MM.1S (cell line): ENCODE measurements around the gene CBX8.
"Not testable (repeated sequence)": the region's sequence is repeated elsewhere in the genome, so short reads cannot be mapped to it uniquely, and the experiment has no call there.

Experiments used
- DNase-seq: peaks from one replicate; pipeline ENCODE4 v3.0.0-alpha.2; 2015
- H2AFZ ChIP-seq: fragments of 300-600 bp; sonication (generic); 2 replicates; pipeline ENCODE4 v1.6.0; 2016; ENCODE audit warnings: antibody characterized with exemption, low read length
- H3F3A ChIP-seq: fragments of 300-600 bp; sonication (generic); 2 replicates; pipeline ENCODE4 v1.6.1; 2016; ENCODE audit warnings: mild to moderate bottlenecking, antibody characterized with exemption, low read length, moderate library complexity, mixed read lengths; ENCODE audit not compliant: insufficient read depth
- H3K27ac ChIP-seq: fragments of 300-600 bp; sonication (generic); 2 replicates; pipeline ENCODE4 v1.5.1; 2016; ENCODE audit warnings: mild to moderate bottlenecking, low read length
- H3K27me3 ChIP-seq: fragments of 300-600 bp; sonication (generic); replicated peaks from 2 replicates; pipeline ENCODE4 v1.6.0; 2016; ENCODE audit warnings: low read length; ENCODE audit not compliant: insufficient read depth
- H3K36me3 ChIP-seq: fragments of 300-600 bp; sonication (generic); replicated peaks from 2 replicates; pipeline ENCODE4 v1.6.1; 2016; ENCODE audit warnings: mild to moderate bottlenecking, low read length, mixed read lengths; ENCODE audit not compliant: insufficient read depth
- H3K4me1 ChIP-seq: fragments of 300-600 bp; sonication (generic); 2 replicates; pipeline ENCODE4 v1.6.1; 2016; ENCODE audit warnings: low read length, mixed read lengths
- H3K4me2 ChIP-seq: fragments of 300-600 bp; sonication (generic); 2 replicates; pipeline ENCODE4 v1.6.0; 2016; ENCODE audit warnings: low read depth, low read length
- H3K4me3 ChIP-seq: fragments of 300-600 bp; sonication (generic); 2 replicates; pipeline ENCODE4 v1.5.1; 2016; ENCODE audit warnings: low read length, mixed read lengths
- H3K79me2 ChIP-seq: fragments of 300-600 bp; sonication (generic); 2 replicates; pipeline ENCODE4 v1.6.1; 2016; ENCODE audit warnings: mixed run types, low read length, mixed read lengths
- H3K9ac ChIP-seq: fragments of 300-600 bp; sonication (generic); 2 replicates; pipeline ENCODE4 v1.6.1; 2016; ENCODE audit warnings: low read length, mixed read lengths
- H3K9me2 ChIP-seq: fragments of 300-600 bp; sonication (generic); replicated peaks from 2 replicates; pipeline ENCODE4 v1.6.1; 2016; ENCODE audit warnings: mild to moderate bottlenecking, low read length, mixed read lengths; ENCODE audit not compliant: insufficient read depth
- H3K9me3 ChIP-seq: fragments of 300-600 bp; sonication (generic); replicated peaks from 2 replicates; pipeline ENCODE4 v1.6.1; 2016; ENCODE audit warnings: mild to moderate bottlenecking, low read length, mixed read lengths; ENCODE audit not compliant: insufficient read depth
- H4K20me1 ChIP-seq: fragments of 300-600 bp; sonication (generic); 2 replicates; pipeline ENCODE4 v1.6.1; 2016; ENCODE audit warnings: mild to moderate bottlenecking, low read length, moderate library complexity, mixed read lengths; ENCODE audit not compliant: insufficient read depth
- CTCF ChIP-seq: fragments of 300-600 bp; sonication (generic); IDR thresholded peaks from 2 replicates; pipeline ENCODE4 v1.5.1; 2016; ENCODE audit warnings: antibody characterized with exemption, low read length, mixed read lengths
- EZH2 ChIP-seq: fragments of 300-600 bp; sonication (generic); optimal IDR thresholded peaks from 2 replicates; pipeline ENCODE3; 2017; ENCODE audit warnings: low read depth, mild to moderate bottlenecking, antibody characterized with exemption, low read length, mixed read lengths
- EZH2phosphoT487 ChIP-seq: fragments of 300-600 bp; sonication (generic); IDR thresholded peaks from 2 replicates; pipeline ENCODE4 v1.6.1; 2018; ENCODE audit warnings: antibody characterized with exemption, low read length

The CBX8 gene

GRCh38 chr17:79758271-79758670 lies 38.6 kb downstream of the CBX8 start:
- no peaks in the 10 kb centered on the region for H3K9me2 ChIP-seq
- H3K27ac ChIP-seq = no peak overlapping the region
- no peaks in the 10 kb centered on the region for H4K20me1 ChIP-seq
- H3F3A ChIP-seq = no peaks in the 10 kb centered on the region
- H3K27me3 ChIP-seq = peaks cover 71% of the 10 kb centered on the region
- no peak for DNase-seq
- no peaks in the 10 kb centered on the region for H3K9me3 ChIP-seq
- H2AFZ ChIP-seq = no peak overlapping the region
- H3K4me3 ChIP-seq = no peak overlapping the region
- no peaks in the 10 kb centered on the region for H3K4me1 ChIP-seq
- TF ChIP-seq EZH2phosphoT487 (no peak), CTCF (no peak), EZH2 (no peak)
- no peaks in the 10 kb centered on the region for H3K36me3 ChIP-seq
- H3K79me2 ChIP-seq = no peaks in the 10 kb centered on the region
- no peak overlapping the region for H3K4me2 ChIP-seq
- H3K9ac ChIP-seq = no peak overlapping the region

GRCh38 chr17:79757140-79757745 lies 39.6 kb downstream of the CBX8 start:
- TF ChIP-seq EZH2phosphoT487 (no peak), EZH2 (no peak)
- no peak overlapping the region for H3K4me3 ChIP-seq
- H3K4me2 ChIP-seq = no peak overlapping the region
- H3K9me3 ChIP-seq = no peaks in the 10 kb centered on the region
- DNase-seq = no peak
- H3K27ac ChIP-seq = no peak overlapping the region
- H3K36me3 ChIP-seq = no peaks in the 10 kb centered on the region
- H3F3A ChIP-seq = no peaks in the 10 kb centered on the region
- no peaks in the 10 kb centered on the region for H3K79me2 ChIP-seq
- no peak overlapping the region for H3K9ac ChIP-seq
- no peaks in the 10 kb centered on the region for H4K20me1 ChIP-seq
- no peaks in the 10 kb centered on the region for H3K9me2 ChIP-seq
- no peak overlapping the region for H2AFZ ChIP-seq
- H3K27me3 ChIP-seq = peaks cover 71% of the 10 kb centered on the region
- H3K4me1 ChIP-seq = no peaks in the 10 kb centered on the region

- no peak for TF ChIP-seq EZH2
- H4K20me1 ChIP-seq = no peaks in the 10 kb centered on the region
Measured at GRCh38 chr17:79755591-79755990, 41.3 kb downstream of the CBX8 start.

GRCh38 chr17:79754903-79755302 lies 42.0 kb downstream of the CBX8 start:
- not testable (repeated sequence) for H3K4me2 ChIP-seq

More at GRCh38 chr17:79755591-79755990, 41.3 kb downstream of the CBX8 start:
- Histone ChIP-seq H3K4me3 (no peak overlapping the region), H3K79me2 (no peaks in the 10 kb centered on the region), H3K4me2 (no peak overlapping the region), H3K27me3 (peaks cover 82% of the 10 kb centered on the region), H3K9me3 (no peaks in the 10 kb centered on the region), H2AFZ (no peak overlapping the region), H3K9me2 (no peaks in the 10 kb centered on the region), H3F3A (no peaks in the 10 kb centered on the region), H3K27ac (no peak overlapping the region), H3K36me3 (no peaks in the 10 kb centered on the region), H3K9ac (no peak overlapping the region), H3K4me1 (no peaks in the 10 kb centered on the region)
- DNase-seq = no peak

GRCh38 chr17:79754370-79754769 lies 42.5 kb downstream of the CBX8 start:
- Histone ChIP-seq H3K9me3 (no peaks in the 10 kb centered on the region), H2AFZ (no peak overlapping the region), H3K79me2 (no peaks in the 10 kb centered on the region), H3K4me3 (no peak overlapping the region), H3K9me2 (no peaks in the 10 kb centered on the region), H3K4me2 (no peak overlapping the region), H3K9ac (no peak overlapping the region), H3K4me1 (no peaks in the 10 kb centered on the region), H4K20me1 (no peaks in the 10 kb centered on the region), H3K27me3 (peaks cover 94% of the 10 kb centered on the region), H3K36me3 (no peaks in the 10 kb centered on the region), H3F3A (no peaks in the 10 kb centered on the region), H3K27ac (no peak overlapping the region)
- DNase-seq = no peak
- no peak for TF ChIP-seq EZH2phosphoT487
- TF ChIP-seq EZH2 = no peak
- no peak for TF ChIP-seq CTCF

More at GRCh38 chr17:79754903-79755302, 42.0 kb downstream of the CBX8 start:
- not testable (repeated sequence) for H3K9me3 ChIP-seq, H2AFZ ChIP-seq, H3K9ac ChIP-seq, H3K27ac ChIP-seq, H3F3A ChIP-seq, H3K79me2 ChIP-seq, H3K36me3 ChIP-seq, DNase-seq, H3K4me1 ChIP-seq, H4K20me1 ChIP-seq, H3K4me3 ChIP-seq, H3K9me2 ChIP-seq
- peaks cover 88% of the 10 kb centered on the region for H3K27me3 ChIP-seq
